ENCODE results near the gene TMEM132A. TPM values are rescaled to one million over a fixed set of nuclear protein-coding genes. Genes with fewer than 3 reads are reported as not detected.

Gene TMEM132A
- total and polyA plus RNA-seq, 9 of the 15 experiments (the other 6 are each of a cell fraction or from before 2014, with no cell fraction given): 0.04 to 1.1 (median 0.18) TPM; not detected in 4

GRCh38 chr11:60954421-60954820, 30.2 kb downstream of the TMEM132A start (continued):
- TF ChIP-seq CEBPZ (IDR thresholded peaks at IDR 0.05; ENCODE audit: borderline replicate concordance, low read depth, low read length) (no peak), ZNF445 (CRISPR knock-in tag; IDR thresholded peaks at IDR 0.05; ENCODE audit: low read depth) (no peak), POLR2G (IDR thresholded peaks at IDR 0.05; ENCODE audit: low read depth, low read length) (no peak), AFF1 (IDR thresholded peaks at IDR 0.05; ENCODE audit: low read depth in 1 of 2, partially characterized antibody in 2 of 2) (no peak), MIER1 (IDR thresholded peaks at IDR 0.05; ENCODE audit: low read depth) (no peak), ZNF518B (CRISPR knock-in tag; IDR thresholded peaks at IDR 0.05) (no peak)
